Activated T-cell treated with anti-CD3 and anti-CD28 coated beads for 4 hours (primary cell): Measurements from ENCODE around the gene TCF7L2.

ENCODE experiments used
- DNase-seq: peaks from one replicate; pipeline ENCODE4 v3.0.0-alpha.2; 2020

Gene TCF7L2

DNA sequence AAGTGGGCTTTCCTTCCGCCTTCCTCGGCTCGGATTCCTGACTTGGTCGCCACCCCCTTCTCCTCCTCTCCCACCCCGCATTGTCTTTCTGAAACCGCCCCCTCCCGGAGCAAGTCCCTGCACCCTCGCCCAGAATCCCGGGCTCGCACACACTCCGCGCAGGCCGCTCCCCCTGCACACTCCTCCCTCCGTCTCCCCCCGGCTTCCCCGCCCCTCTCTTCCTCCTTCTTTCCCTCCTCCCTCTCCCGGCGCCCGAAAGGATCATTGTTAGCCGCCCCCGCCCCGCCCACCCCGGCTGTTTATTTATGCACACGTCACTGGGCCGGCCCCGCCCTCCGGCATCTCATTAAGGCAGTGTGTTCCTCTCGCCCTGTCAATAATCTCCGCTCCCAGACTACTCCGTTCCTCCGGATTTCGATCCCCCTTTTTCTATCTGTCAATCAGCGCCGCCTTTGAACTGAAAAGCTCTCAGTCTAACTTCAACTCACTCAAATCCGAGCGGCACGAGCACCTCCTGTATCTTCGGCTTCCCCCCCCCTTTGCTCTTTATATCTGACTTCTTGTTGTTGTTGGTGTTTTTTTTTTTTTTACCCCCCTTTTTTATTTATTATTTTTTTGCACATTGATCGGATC is at the start of gene TCF7L2:
Gene TCF7L2 (plus strand): TSS at position 373 of the 633 bp plus-strand sequence. CDS start 510 bp downstream, outside the sequence.
- peak; percentile 48 for DNase-seq

DNA sequence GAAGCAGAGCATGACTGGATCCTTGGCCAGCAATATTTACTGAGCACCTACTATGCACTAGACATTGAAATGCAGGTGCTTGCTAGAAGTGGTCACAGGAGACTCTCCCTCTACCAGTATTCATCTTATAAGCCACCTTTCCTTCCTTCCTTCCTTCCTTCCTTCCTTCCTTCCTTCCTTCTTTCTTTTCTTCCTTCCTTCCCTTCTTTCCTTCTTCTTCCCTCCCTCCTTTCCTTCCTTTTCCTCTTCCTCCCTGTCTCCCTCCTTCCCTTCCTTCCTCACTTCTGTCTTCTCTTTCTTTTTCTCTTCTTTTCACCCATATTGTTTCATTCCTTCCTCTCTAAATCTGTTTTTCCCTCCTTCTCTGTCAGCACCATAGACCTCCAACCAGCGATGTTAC is 47.3 kb upstream of the TCF7L2 start:
- no peak for DNase-seq

DNA sequence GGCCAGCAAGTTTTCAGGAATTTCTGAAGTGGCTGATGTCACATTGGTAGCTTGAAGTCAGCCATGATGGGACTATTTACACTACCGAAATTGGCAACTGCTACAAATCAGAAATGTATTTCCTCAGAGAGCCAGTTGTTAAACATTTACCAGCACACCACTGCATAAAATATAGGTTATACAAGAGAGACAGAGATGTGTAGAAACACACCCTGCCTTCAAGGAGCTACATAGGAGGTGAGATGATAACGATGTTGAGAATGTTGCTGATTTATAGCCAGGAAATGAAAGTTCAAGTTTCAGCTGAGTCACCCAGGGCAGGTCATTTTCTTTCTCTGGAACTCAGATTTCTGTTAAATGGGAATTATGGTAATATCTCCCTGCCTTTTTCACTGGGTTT is 46.0 kb upstream of the TCF7L2 start:
- no peak for DNase-seq

DNA sequence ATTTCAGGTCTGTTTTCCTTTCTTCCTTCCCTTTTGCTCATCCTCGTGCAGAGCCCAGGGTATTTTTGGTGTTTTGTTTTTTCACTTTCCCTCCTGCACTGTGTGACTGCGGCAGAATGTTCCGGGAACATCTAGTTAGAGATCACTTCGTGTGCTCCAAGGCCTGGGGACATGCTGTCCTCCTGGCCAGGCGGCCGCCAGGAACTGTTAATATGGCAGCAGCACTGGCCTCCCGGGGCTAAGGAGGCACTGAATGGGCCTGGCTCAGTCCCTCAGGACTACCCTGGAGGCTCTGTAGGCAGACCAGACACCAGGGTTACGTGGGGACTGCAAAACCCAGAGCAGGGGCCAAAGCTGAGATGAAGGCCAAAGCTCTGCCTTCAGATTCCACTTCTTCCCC is 43.1 kb upstream of the TCF7L2 start:
- no peak for DNase-seq

DNA sequence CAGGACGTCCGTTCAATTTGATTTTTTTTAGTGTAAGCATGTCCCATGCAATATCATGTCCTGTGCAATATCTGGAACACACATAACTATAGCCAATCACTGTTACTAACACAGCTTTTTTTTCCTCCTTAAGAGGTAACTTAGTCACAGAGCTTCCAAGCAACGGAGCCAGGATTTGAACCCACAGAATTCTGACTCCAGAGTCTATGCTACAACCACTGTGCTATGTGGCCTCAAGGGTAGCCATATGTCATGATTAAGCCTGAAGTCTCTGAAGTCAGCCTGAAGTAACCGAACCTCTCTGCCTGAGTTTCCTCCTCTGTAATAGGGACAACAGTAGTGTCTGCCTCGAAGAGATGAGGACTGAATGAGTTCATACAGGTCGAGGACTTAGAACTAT is 42.2 kb upstream of the TCF7L2 start:
- no peak for DNase-seq

DNA sequence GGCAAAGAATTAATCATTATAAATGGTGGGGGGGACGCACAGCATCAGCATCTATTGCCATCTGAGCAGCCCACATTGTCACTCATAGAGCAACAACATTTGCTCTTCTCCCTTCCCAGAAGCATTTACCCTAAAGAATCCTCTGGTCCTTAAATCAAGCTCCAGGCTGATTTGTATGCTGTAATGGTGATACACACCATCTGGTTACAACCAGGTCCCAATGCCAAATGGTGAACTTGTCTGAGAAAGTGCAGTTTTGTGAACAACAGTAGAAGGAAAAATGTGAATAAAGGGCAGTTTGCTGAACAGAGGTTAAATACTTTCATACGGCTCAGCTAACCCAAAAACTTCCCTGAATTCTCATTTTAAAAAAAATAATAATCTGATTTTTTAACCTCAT is 38.8 kb upstream of the TCF7L2 start:
- no peak for DNase-seq

DNA sequence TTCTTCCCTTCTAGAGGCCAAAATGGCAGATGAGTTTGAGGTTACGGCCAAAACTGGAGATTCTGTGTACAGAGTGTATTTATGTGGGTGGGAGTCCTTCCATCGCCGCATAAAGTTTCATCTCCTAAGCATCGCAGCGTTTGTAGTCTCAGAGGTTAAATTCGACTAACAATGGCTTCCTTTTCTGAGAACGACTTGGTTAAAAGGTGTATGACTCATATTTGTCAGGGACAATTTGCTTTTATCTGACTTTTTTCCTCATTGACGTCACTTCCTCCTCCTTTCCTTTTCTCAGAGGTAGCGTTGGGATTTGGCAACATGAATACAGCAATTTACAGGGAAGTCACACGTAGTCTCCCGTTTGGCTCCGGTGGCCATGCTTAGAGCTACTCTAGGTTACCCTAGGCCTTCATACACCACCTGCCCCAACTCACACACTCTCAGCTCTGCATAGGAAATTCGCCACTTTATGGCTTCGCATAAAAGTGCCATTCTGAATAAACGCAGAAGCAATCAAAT is 37.6 kb upstream of the TCF7L2 start:
- no peak for DNase-seq

DNA sequence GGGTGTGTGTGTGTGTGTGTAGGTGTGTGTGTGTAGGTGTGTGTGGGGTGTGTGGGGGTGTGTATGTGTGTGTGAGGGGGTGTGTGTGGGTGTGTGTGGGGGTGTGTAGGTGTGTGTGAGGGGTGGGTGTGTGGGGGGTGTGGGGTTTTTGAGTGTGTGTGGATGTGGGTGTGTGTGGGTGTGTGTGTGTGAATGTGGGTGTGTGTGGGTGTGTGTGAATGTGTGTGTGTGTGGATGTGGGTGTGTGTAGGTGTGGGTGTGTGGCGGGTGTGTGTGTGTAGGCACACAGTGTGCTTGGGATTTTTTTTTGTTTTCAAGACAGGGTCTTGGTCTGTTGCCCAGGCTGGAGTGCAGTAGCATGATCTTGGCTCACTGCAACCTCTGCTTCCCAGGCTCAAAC is 36.8 kb upstream of the TCF7L2 start:
- DNase-seq, result no peak

DNA sequence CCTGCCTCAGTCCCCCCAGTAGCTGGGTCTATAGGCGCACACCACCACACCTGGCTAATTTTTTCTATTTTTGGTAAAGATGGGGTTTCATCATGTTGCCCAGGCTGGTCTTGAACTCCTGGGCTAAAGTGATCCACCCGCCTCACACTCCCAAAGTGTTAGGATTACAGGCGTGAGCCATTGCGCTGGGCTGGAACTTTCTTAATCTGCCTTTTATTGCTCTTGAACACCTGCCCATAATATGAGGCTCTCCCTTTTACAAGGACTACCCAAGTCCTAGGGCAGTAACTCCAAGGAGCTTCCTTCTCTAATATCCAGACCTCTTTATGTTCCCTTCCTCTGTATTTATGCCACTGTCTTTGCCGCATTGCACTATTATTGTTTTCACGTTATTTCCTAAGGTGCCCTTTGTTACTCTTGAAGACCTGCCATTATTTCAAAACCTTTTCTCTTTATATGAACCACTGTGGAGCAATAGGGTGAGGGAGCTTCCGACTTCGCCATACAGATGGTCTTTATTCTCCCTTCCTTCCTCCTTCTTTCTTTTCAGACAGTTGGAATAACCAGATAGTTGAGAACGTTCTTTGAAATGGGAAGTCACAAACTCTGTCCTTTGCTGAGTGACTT is 36.3 kb upstream of the TCF7L2 start:
- DNase-seq, result no peak

DNA sequence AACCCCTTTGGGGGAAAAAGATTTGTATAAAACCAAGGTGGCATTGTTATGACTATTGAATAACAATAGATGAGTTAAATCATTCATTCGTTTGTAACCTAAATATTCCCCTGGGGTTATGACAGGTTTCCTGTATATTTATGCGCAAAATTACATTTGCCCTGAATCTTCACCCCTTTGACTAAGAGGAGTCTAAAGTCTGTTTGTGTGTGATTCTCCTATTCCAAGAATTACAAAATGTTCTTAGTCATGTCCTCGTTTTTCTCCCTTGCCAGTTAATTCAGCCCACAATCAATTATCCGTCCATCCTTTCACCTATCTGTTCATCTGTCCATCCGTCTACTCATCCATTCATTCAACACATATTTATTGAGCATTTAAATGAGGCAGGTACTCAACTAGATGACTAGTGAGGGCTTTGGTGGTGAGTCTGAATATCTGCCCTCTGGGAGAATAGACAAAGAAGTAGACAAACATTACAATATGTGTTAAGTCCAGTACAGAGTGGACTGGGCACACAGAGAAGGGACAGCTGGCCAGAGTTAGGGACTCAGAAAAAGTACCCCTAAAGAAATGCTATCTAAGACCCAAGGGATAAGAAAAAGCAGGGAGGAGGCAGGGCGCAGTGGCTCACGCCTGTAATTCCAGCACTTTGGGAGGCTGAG is 35.6 kb upstream of the TCF7L2 start:
- no peak for DNase-seq

DNA sequence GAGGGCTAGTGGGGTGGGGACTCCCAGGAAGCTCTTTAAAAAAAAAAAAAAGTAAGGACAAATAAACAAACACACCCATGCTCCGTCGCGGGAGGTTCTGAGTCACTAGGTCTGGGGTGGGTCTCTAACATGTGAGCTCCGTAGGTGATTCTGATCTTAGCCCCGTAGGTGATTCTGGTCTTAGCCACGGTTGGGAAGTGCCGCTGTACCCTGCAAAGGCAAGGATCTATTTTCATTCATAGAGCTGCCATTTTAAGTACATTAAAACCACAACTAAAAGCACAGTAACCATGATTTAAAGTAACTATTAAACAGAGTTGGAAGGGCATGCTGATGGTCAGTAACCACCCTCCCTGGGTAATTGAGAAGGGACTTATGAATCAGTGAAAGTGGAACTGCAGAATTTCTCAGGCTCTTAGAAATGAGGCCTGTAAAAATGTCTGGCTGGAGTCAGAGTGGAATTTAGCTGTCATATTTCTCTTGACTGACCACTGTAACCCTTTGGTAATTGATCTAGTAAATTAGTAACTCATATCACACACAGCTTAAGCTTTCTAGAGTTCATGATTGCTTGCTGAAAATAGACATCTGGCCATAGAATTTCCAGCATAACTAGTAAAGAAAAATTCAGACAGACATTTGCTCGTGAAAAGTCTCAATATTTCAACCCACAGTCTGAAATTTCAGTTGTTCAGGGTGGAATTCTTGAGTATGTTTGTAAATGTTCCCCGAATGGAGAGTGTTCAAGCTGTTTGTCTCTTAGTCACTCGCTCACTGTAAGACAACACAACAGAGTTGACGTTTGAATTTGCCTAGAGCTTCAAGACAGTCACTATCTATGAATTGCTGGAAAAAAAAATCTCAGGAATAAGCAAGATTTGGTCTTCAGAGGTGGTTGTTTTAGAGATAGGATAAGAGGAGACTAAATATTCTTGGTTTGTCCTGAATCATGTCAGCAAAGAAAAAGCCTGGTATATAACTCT is 34.2 kb upstream of the TCF7L2 start:
- DNase-seq, result no peak

DNA sequence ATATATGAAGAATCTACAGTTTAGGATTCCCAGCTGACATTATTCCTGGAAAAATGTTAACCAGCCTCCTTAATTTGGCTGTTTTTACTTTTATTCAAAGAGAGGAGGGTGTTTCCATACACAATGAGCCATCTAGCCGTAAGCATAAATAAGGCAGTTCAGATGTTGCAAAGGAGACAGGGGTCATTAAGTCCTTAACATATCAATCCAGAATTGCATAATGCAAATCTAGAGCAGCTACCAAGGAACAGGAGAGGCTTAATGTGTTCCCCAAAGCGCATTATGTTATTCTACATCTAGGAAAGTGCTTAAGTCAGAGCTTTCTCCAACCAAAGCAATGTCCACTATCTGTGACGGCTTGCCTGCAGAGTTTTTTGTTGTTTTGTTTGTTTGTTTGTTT is 32.4 kb upstream of the TCF7L2 start:
- DNase-seq, result no peak

DNA sequence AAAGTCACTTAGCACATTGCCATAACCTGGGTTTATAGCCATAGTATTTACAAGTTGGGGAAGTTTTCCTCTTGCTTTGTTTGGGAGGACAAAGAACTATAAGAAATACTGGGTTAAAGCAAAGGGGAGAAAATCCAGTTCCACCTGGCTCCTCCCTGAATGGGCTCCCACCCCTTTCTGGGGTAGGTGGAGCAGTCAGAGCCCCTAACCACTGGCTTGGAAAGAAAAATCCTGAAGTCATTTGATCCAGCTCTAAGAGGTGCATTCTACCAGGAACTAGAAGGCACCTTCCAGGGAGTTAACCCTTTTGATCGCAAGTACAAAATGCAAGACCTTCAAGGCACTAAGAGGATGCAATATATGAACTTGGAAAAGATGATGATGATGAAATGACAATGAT is 31.3 kb upstream of the TCF7L2 start:
- DNase-seq, result no peak

DNA sequence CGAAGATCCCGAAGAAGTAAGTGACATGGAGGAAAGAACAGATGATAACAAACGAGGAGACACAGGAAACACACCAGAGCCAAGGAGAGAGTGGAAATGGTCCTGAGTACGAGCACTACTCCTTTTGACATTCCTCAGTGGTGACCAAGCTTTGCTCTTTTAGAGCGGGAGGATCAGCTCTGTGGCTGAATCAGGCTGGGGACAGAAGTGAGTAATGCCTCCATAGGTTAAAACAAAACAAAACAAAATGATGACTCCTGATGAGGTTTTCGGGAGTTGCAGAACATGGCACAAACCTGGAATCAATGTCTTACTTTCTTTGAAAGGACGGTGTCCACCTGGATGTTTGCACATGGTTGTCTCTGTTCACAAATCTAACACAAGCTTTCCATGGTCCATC is 30.3 kb upstream of the TCF7L2 start:
- no peak for DNase-seq

DNA sequence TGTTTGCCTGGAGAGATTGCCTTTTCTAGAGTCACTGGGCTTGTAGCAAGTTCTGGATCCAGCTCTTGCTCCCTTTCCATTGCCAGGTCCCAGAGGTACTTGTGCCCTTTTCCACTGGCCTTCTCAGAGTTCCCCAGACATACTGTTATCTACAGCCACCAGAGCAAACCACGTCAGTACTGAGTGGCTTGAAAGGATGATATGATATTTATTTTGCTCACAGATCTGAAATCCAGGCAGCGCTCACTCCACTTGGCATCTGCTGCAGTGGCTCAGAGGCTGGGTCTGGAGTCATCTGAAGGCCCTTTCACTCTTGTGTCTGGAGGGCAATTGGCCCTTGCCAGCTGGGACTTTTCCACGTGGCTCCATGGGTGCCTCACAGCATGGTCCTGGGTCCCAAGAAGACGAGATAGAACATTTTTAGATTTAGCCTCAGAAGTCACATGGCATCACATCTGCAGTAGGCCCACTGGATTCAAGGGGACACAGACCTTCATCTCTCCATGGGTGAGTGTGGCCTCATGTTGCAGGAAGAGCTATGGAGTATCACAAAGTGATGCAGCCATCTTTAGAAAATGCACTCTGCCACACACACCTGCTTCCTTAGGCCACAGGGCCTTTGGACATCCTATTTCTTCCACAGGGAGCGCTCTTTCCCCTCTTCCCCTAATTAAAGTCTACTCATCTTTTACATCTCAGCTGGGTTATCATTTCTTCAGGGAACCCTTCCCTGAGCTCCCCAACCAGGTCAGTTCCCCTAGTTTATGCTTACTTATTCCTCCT is 22.9 kb upstream of the TCF7L2 start:
- no peak for DNase-seq

DNA sequence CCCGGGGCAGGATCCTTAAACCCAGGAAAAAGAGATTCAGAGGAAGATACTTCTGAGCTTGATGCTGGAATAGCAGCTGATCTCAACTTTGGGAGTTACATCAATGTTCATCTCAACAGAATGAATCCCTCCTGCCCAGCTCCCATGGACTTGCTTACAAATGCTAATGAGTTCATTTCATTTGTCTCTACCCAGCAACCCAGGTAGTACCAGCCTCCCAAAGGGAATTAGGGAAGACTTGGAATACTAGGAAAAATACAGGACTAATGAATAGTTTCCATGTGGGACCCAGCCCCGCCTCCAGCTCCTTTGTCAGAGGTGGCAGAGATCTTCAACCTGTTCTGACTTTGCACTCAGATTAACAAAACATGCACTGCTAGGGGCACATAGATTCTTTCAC is 22.1 kb upstream of the TCF7L2 start:
- DNase-seq, result no peak

DNA sequence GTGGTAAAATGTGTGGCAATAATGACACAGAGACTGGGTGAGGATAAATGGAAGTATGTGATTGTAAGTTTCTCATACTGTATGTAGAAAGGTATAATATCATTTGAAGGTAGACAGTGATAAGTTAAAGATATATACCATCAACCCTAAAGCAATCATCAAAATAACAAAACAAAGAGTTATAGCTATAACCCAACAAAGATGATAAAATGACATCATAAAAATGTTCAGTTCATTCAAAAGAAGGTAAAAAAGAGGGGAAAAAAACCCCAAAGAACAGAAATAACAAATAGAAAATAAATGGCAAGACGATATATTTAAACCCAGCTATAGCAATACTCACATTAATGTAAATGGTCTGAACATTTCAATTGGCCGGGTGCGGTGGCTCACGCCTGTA is 17.4 kb upstream of the TCF7L2 start:
- no peak for DNase-seq

DNA sequence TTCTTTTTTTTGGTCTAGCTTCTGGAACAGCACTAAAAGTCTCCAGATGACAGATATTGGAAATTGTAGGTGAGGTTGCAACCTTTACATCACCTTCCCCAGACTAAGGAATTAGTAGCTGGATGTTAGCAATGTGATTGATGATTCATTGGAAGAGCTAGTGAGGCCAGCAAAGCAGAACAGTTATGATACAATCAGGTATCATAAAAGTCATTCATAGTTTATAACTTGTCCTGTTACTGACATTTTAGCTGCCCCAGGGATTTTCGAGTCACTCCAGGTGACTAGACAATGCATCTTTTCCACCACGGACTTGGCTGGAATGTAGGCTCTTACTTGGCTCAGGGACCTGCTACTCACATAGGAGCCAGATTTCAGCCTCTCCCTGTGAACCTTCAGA is 15.9 kb upstream of the TCF7L2 start:
- no peak for DNase-seq

DNA sequence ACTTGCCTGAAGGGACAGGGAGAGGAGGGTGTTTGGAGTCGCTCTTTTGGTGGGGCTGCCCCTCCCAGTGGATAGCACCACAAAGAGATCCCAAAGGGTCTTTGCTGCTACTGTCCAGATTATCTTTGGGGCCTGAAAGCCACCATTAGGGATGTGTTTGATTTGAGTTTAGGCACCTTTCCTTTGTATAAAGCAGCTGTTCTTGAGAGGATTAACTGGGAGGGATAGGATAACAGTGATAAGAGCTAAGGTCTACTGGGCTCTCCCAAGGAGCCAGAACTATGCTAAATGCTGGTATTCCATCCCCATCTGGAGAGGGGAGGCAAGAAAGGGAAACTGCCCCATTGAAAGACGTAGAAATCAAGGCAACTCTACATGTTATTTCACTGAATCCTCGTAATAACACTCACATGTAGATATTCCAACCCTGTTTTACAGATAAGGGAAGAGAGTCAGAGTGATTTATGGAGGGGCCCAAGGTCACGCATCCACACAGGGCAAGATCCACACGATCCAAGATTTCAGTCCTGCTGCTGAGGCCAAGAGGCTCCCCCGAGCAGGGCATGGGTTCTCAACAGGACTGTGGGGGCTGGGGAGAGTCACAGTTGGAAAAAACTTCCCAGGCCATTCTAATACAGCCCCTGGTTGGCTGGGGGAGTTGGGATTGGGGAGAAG is 11.1 kb upstream of the TCF7L2 start:
- no peak for DNase-seq

DNA sequence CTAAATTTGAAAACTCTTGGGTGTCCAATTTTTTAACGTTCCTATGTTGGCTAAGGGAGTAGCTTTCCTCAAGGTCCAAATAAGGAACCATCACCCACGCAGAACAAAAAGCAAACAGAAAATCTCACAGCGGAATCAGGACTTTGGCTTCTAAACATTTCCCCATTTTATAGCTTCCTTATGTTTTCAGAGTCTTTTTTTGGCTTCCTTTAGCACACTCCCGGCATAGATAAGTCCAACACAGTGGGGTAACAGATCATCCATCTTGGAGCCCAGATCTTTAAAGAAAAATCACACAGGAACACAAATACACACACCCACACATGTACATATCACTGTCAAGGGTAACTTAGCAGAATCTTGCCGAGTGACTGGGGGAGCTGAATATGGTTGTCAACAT is 4.2 kb upstream of the TCF7L2 start:
- no peak for DNase-seq

DNA sequence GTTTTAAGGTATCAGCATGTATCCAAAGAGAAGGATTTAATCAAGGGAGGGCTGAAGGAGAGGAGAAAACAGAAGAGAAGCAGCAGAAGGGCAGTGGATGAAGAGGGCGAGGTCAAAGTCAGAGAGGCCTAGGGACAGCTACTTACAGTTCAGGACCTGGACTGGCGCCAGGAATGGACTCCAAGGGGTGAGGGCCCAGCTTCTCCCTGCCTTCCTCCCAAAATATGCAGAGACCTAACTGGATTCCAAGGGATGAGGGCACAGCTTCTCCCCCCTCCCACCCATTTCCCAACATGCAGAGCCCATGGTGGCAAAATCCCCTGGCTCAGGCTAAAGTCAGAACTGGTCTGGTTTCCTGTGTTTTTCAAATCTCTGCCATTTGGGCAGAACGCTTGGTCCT is 3.4 kb upstream of the TCF7L2 start:
- no peak for DNase-seq

DNA sequence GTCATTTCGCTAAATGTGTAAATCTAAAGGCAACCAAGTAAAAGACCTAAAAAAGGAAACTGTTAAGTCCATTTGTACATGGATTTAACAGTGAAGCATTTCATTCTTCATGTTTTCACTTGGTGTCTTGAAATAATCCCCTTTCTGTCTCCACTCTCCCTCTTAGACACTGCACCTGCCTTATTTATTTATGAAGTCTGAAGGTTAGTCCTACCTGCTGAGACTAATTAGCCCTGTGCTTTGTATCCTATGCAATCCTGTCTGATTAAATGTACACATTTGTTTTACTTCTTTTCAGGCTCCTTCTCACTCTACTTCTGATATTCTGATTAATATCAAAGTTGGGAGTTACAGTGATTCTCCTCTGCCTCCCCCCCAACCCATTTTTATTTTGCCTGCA is 1.9 kb upstream of the TCF7L2 start:
- no peak for DNase-seq
